ENCODE measurements around the gene GPR183. TPM values are rescaled to one million over a fixed set of nuclear protein-coding genes. Genes with fewer than 3 reads are reported as not detected.

The GPR183 gene
- polyA plus RNA-seq (2013, experiment 1 of 2), result 8.4 TPM
- 8.1 TPM for polyA plus RNA-seq (2013, experiment 2 of 2)

- H2BK5ac ChIP-seq (ENCODE audit: low read depth, low read length, poor library complexity, severe bottlenecking), result no peak within 1 kb of the TSS
- no peak within 1 kb of the TSS for H3K18ac ChIP-seq (ENCODE audit: low read depth in 1 of 2, low read length in 2 of 2)
- H2AFZ ChIP-seq (ENCODE audit: low read depth, low read length), result no peak within 1 kb of the TSS
- peaks cover 25% of the 10 kb centered on the region for H3K79me1 ChIP-seq (replicated peaks; ENCODE audit: low read length, poor library complexity, severe bottlenecking)
- peak within 1 kb of the TSS in 1 of 2 experiments; percentile 27 for H3K4me3 ChIP-seq (ENCODE audit: insufficient read depth in 1 of 2, low read depth in 1 of 2, low read length in 2 of 2)
- H2BK120ac ChIP-seq (ENCODE audit: low read depth, low read length), result no peak within 1 kb of the TSS
- H3K27me3 ChIP-seq (ENCODE audit: control insufficient read depth in 1 of 2, insufficient read depth in 1 of 2, low read length in 2 of 2), result no peaks in the 10 kb centered on the region
- H3K4me2 ChIP-seq (ENCODE audit: low read length, poor library complexity, severe bottlenecking), result peak within 1 kb of the TSS; percentile 14
- no peaks in the 10 kb centered on the region for H3K9me3 ChIP-seq (ENCODE audit: control insufficient read depth, low read length)
- peak within 1 kb of the TSS; percentile 54 for H2AK5ac ChIP-seq (ENCODE audit: low read length, severe bottlenecking)
- H2BK12ac ChIP-seq (ENCODE audit: low read length in 2 of 2), result peak within 1 kb of the TSS in 1 of 2 experiments; percentile 47
- H3K27ac ChIP-seq (ENCODE audit: low read length, poor library complexity, severe bottlenecking), result peak within 1 kb of the TSS; percentile 75
- no peak within 1 kb of the TSS for H3K23ac ChIP-seq (ENCODE audit: low read length in 2 of 2)
- H3K4ac ChIP-seq (ENCODE audit: low read depth in 1 of 2, low read length in 2 of 2), result no peak within 1 kb of the TSS
- 3% methylated on average over 2 of the region's 4 CpGs for WGBS
- H3K36me3 ChIP-seq (ENCODE audit: control insufficient read depth in 1 of 2, insufficient read depth in 2 of 2, low read depth in 1 of 2, low read length in 2 of 2), result peaks cover 0 to 5% of the 10 kb centered on the region in 2 experiments
- no peak within 1 kb of the TSS for H4K91ac ChIP-seq (ENCODE audit: low read length)
- peak; percentile 70 for DNase-seq
- H2BK15ac ChIP-seq (ENCODE audit: low read depth, poor library complexity, severe bottlenecking), result no peak within 1 kb of the TSS
- peak within 1 kb of the TSS; percentile 79 for H3K9ac ChIP-seq (ENCODE audit: low read length)
- H4K8ac ChIP-seq (ENCODE audit: low read length), result no peak within 1 kb of the TSS
- no peak within 1 kb of the TSS for H3K14ac ChIP-seq (ENCODE audit: low read length in 2 of 2)
- H3K4me1 ChIP-seq (ENCODE audit: control insufficient read depth, insufficient read depth, low read depth, low read length), result peaks cover 12% of the 10 kb centered on the region
These were observed at the start of gene GPR183 for GRCh38 chr13:99307247-99307646. Gene GPR183, minus strand, starts transcription at chr13:99307399. Its CDS starts 11,254 bp downstream, at chr13:99296145.

- H3K4ac ChIP-seq (ENCODE audit: low read depth in 1 of 2, low read length in 2 of 2), result peak overlapping the region; percentile 29 to 64
- peak overlapping the region; percentile 77 for H3K9ac ChIP-seq (ENCODE audit: low read length)
- no peaks in the 10 kb centered on the region for H3K9me3 ChIP-seq (ENCODE audit: control insufficient read depth, low read length)
- H3K18ac ChIP-seq (ENCODE audit: low read depth in 1 of 2, low read length in 2 of 2), result peak overlapping the region; percentile 82 to 88
- H4K91ac ChIP-seq (ENCODE audit: low read length), result peak overlapping the region; percentile 46
- peak; percentile 97 for DNase-seq
- H3K4me3 ChIP-seq (ENCODE audit: insufficient read depth in 1 of 2, low read depth in 1 of 2, low read length in 2 of 2), result peak overlapping the region in 1 of 2 experiments; percentile 73
- H2BK5ac ChIP-seq (ENCODE audit: low read depth, low read length, poor library complexity, severe bottlenecking), result no peak overlapping the region
- H2BK120ac ChIP-seq (ENCODE audit: low read depth, low read length), result no peak overlapping the region
- H2BK15ac ChIP-seq (ENCODE audit: low read depth, poor library complexity, severe bottlenecking), result peak overlapping the region; percentile 52
- no peak overlapping the region for H2AFZ ChIP-seq (ENCODE audit: low read depth, low read length)
- H3K79me1 ChIP-seq (replicated peaks; ENCODE audit: low read length, poor library complexity, severe bottlenecking), result peaks cover 36% of the 10 kb centered on the region
- H3K4me1 ChIP-seq (ENCODE audit: control insufficient read depth, insufficient read depth, low read depth, low read length), result peaks cover 18% of the 10 kb centered on the region
- H3K36me3 ChIP-seq (ENCODE audit: control insufficient read depth in 1 of 2, insufficient read depth in 2 of 2, low read depth in 1 of 2, low read length in 2 of 2), result peaks cover 27 to 29% of the 10 kb centered on the region in 2 experiments
- peak overlapping the region; percentile 9 for H3K27ac ChIP-seq (ENCODE audit: low read length, poor library complexity, severe bottlenecking)
- H2AK5ac ChIP-seq (ENCODE audit: low read length, severe bottlenecking), result no peak overlapping the region
- H3K27me3 ChIP-seq (ENCODE audit: control insufficient read depth in 1 of 2, insufficient read depth in 1 of 2, low read length in 2 of 2), result no peaks in the 10 kb centered on the region
- 31% methylated on average over 10 of the region's 10 CpGs for WGBS
- H4K8ac ChIP-seq (ENCODE audit: low read length), result peak overlapping the region; percentile 77
- H3K14ac ChIP-seq (ENCODE audit: low read length in 2 of 2), result no peak overlapping the region
- no peak overlapping the region for H3K23ac ChIP-seq (ENCODE audit: low read length in 2 of 2)
- H3K4me2 ChIP-seq (ENCODE audit: low read length, poor library complexity, severe bottlenecking), result peak overlapping the region; percentile 5
- peak overlapping the region; percentile 3 to 77 for H2BK12ac ChIP-seq (ENCODE audit: low read length in 2 of 2)
These were observed 49.3 kb upstream of the GPR183 start for GRCh38 chr13:99356262-99357091.

- Histone ChIP-seq H3K4me2 (ENCODE audit: low read length, poor library complexity, severe bottlenecking) (no peak overlapping the region), H3K23ac (ENCODE audit: low read length in 2 of 2) (no peak overlapping the region), H3K4me1 (ENCODE audit: control insufficient read depth, insufficient read depth, low read depth, low read length) (peaks cover 18% of the 10 kb centered on the region), H3K36me3 (ENCODE audit: control insufficient read depth in 1 of 2, insufficient read depth in 2 of 2, low read depth in 1 of 2, low read length in 2 of 2) (peaks cover 22 to 29% of the 10 kb centered on the region in 2 experiments), H3K14ac (ENCODE audit: low read length in 2 of 2) (no peak overlapping the region), H3K9ac (ENCODE audit: low read length) (peak overlapping the region; percentile 77), H3K79me1 (replicated peaks; ENCODE audit: low read length, poor library complexity, severe bottlenecking) (peaks cover 35% of the 10 kb centered on the region), H3K18ac (ENCODE audit: low read depth in 1 of 2, low read length in 2 of 2) (no peak overlapping the region), H3K4ac (ENCODE audit: low read depth in 1 of 2, low read length in 2 of 2) (peak overlapping the region in 1 of 2 experiments; percentile 29), H3K27me3 (ENCODE audit: control insufficient read depth in 1 of 2, insufficient read depth in 1 of 2, low read length in 2 of 2) (no peaks in the 10 kb centered on the region), H2BK15ac (ENCODE audit: low read depth, poor library complexity, severe bottlenecking) (no peak overlapping the region), H3K4me3 (ENCODE audit: insufficient read depth in 1 of 2, low read depth in 1 of 2, low read length in 2 of 2) (peak overlapping the region in 1 of 2 experiments; percentile 73), H2BK5ac (ENCODE audit: low read depth, low read length, poor library complexity, severe bottlenecking) (no peak overlapping the region), H2AK5ac (ENCODE audit: low read length, severe bottlenecking) (no peak overlapping the region), H4K91ac (ENCODE audit: low read length) (peak overlapping the region; percentile 46), H4K8ac (ENCODE audit: low read length) (peak overlapping the region; percentile 77), H2BK12ac (ENCODE audit: low read length in 2 of 2) (peak overlapping the region; percentile 3 to 77), H2AFZ (ENCODE audit: low read depth, low read length) (no peak overlapping the region), H3K9me3 (ENCODE audit: control insufficient read depth, low read length) (no peaks in the 10 kb centered on the region), H2BK120ac (ENCODE audit: low read depth, low read length) (no peak overlapping the region), H3K27ac (ENCODE audit: low read length, poor library complexity, severe bottlenecking) (no peak overlapping the region)
- DNase-seq, result no peak
- WGBS, result 67% methylated on average over 1 of the region's 1 CpG
These were observed 48.7 kb upstream of the GPR183 start for GRCh38 chr13:99356012-99356261.

DNA sequence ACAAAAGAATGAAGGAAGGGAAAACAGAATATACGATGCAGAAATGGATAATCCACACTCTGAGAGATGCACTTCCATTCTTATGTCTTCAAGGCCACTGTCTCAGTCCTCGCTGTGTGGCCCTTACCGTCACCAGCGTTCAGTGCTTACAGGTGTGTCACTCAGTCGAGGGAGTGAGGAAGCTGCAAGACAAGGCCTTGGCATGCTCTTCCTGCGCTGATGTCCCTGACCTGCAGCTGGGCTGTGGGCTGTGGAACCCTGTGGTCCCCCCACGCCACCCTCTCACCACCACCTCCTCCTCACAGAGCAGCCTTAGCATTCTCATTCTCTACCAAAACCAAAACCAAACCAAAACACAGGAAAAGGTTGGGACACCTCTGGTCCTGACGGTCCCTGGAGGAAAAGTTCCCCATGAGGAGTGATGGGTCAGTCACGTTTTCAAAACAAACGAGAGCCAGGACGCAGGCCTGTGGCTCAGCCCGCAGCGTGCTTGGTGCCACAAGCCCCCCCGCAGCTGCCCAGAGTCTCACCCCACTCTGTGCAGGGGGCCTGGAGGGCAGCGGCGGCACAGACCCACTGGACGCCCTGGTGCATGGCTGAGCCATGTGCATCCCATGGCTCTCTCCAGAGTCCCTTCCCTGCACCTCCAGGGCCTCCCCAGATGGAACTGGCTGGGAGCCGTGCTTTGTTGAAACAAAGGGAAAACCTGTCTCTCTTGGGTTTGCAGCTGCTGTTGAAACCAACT lies 48.2 kb upstream of the GPR183 start:
- H3K27ac ChIP-seq (ENCODE audit: low read length, poor library complexity, severe bottlenecking), result no peak overlapping the region

More for the DNA sequence above, 48.2 kb upstream of the GPR183 start:
- Histone ChIP-seq H3K4me2 (ENCODE audit: low read length, poor library complexity, severe bottlenecking) (no peak overlapping the region), H3K4me3 (ENCODE audit: insufficient read depth in 1 of 2, low read depth in 1 of 2, low read length in 2 of 2) (peak overlapping the region in 1 of 2 experiments; percentile 73), H3K4me1 (ENCODE audit: control insufficient read depth, insufficient read depth, low read depth, low read length) (peaks cover 18% of the 10 kb centered on the region), H2AK5ac (ENCODE audit: low read length, severe bottlenecking) (no peak overlapping the region), H4K8ac (ENCODE audit: low read length) (peak overlapping the region; percentile 52), H2BK5ac (ENCODE audit: low read depth, low read length, poor library complexity, severe bottlenecking) (no peak overlapping the region), H3K9me3 (ENCODE audit: control insufficient read depth, low read length) (no peaks in the 10 kb centered on the region), H2BK15ac (ENCODE audit: low read depth, poor library complexity, severe bottlenecking) (no peak overlapping the region), H2AFZ (ENCODE audit: low read depth, low read length) (no peak overlapping the region), H3K14ac (ENCODE audit: low read length in 2 of 2) (peak overlapping the region in 1 of 2 experiments; percentile 71), H3K23ac (ENCODE audit: low read length in 2 of 2) (no peak overlapping the region), H2BK120ac (ENCODE audit: low read depth, low read length) (no peak overlapping the region), H3K27me3 (ENCODE audit: control insufficient read depth in 1 of 2, insufficient read depth in 1 of 2, low read length in 2 of 2) (no peaks in the 10 kb centered on the region), H3K4ac (ENCODE audit: low read depth in 1 of 2, low read length in 2 of 2) (peak overlapping the region in 1 of 2 experiments; percentile 29), H4K91ac (ENCODE audit: low read length) (peak overlapping the region; percentile 48), H3K9ac (ENCODE audit: low read length) (peak overlapping the region; percentile 77), H3K36me3 (ENCODE audit: control insufficient read depth in 1 of 2, insufficient read depth in 2 of 2, low read depth in 1 of 2, low read length in 2 of 2) (peaks cover 25 to 26% of the 10 kb centered on the region in 2 experiments), H3K79me1 (replicated peaks; ENCODE audit: low read length, poor library complexity, severe bottlenecking) (peaks cover 33% of the 10 kb centered on the region), H3K18ac (ENCODE audit: low read depth in 1 of 2, low read length in 2 of 2) (peak overlapping the region; percentile 38 to 84), H2BK12ac (ENCODE audit: low read length in 2 of 2) (peak overlapping the region; percentile 29 to 70)
- no peak for DNase-seq
- WGBS, result 97% methylated on average over 18 of the region's 18 CpGs
